Measurements from ENCODE around the gene ANG.
"Not testable (repeated sequence)": the region's sequence is repeated elsewhere in the genome, so short reads cannot be mapped to it uniquely, and the experiment has no call there.

The ANG gene

DNA sequence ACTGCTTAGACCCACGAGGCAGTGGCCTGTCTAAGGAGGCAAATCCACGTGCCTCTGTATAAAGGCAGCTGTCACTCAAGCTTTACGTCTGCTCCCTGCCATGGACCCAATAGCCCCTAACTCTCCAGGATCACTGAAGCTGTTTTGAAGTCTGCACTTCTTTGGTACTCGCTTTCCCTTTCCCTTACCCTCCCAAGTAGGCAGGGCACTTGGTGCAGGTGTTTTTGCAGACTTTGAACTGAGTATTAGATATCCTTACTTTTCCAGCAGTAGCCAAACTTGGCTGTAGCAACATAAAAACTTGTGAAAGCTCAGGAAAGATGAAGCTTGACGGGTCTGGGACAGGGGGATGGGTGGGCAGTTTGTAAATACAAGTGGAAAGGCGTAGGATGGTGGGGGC, 29.2 kb upstream of the ANG start:
- Histone ChIP-seq H3K4me3 (replicated peaks; ENCODE audit: low read depth, low read length) (no peak overlapping the region), H3K36me3 (ENCODE audit: control insufficient read depth, insufficient read depth, low read length) (no peaks in the 10 kb centered on the region; the same call in 1 of the 2 replicates), H3K27me3 (replicated peaks; ENCODE audit: control insufficient read depth, insufficient read depth, low read length) (no peaks in the 10 kb centered on the region)
- no peak for DNase-seq (ENCODE audit: extremely low read depth, insufficient read length)
- TF ChIP-seq, protein P1, sequence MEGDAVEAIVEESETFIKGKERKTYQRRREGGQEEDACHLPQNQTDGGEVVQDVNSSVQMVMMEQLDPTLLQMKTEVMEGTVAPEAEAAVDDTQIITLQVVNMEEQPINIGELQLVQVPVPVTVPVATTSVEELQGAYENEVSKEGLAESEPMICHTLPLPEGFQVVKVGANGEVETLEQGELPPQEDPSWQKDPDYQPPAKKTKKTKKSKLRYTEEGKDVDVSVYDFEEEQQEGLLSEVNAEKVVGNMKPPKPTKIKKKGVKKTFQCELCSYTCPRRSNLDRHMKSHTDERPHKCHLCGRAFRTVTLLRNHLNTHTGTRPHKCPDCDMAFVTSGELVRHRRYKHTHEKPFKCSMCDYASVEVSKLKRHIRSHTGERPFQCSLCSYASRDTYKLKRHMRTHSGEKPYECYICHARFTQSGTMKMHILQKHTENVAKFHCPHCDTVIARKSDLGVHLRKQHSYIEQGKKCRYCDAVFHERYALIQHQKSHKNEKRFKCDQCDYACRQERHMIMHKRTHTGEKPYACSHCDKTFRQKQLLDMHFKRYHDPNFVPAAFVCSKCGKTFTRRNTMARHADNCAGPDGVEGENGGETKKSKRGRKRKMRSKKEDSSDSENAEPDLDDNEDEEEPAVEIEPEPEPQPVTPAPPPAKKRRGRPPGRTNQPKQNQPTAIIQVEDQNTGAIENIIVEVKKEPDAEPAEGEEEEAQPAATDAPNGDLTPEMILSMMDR (IDR thresholded peaks at IDR 0.05; ENCODE audit: insufficient read depth, low read length, poor library complexity, severe bottlenecking), result no peak

DNA sequence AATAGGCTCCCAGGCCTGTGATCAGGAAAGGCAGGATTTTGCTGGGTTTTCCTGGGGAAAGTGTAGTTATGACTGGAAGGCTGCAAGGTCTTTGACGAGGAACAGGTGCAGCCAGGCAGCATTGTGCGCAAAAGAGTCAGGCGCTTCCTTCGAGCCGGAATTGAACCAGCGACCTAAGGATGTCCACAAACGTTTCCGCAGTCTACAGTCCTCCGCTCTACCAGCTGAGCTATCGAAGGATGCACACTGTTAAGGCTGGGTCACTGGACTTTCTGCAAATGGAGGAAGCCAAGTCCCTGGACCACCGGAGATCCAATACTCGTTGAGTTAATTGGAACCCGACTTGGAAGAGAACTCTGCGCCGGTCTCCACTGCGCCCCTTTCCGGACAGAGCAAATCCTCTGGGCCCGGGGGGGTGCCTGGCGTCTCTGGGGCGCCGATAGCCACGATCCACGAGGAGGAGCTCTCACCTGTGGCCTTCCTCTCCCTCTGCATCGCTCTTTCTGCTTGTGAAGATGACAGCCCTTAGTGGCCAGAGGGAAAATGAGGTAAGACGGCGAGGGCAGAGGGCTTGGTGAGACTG, 28.7 kb upstream of the ANG start:
- Histone ChIP-seq H3K4me3 (replicated peaks; ENCODE audit: low read depth, low read length) (no peak overlapping the region), H3K27me3 (replicated peaks; ENCODE audit: control insufficient read depth, insufficient read depth, low read length) (no peaks in the 10 kb centered on the region), H3K36me3 (ENCODE audit: control insufficient read depth, insufficient read depth, low read length) (no peaks in the 10 kb centered on the region; the same call in 1 of the 2 replicates)
- DNase-seq (ENCODE audit: extremely low read depth, insufficient read length), result no peak
- TF ChIP-seq, protein P1 (IDR thresholded peaks at IDR 0.05; ENCODE audit: insufficient read depth, low read length, poor library complexity, severe bottlenecking), result no peak

DNA sequence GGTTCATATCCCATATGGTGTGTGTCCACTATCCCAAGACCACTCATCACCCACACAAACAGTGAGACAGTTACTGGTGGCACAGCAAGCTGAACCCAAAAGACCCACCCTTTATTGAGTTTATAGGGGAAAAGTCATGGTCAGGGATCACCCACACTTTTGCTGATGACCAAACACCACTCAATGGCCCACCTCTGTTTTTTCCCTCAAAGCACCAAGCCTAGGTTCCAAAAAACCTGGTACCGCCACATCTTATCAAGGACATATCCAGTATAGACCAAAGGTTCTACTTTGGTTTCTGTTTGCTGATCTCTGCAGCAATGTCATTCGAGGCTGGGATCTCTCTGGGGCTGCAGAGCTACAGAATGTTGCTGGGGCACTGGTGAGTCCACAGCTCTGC, 27.4 kb upstream of the ANG start:
- no peaks in the 10 kb centered on the region for H3K27me3 ChIP-seq (replicated peaks; ENCODE audit: control insufficient read depth, insufficient read depth, low read length)
- H3K36me3 ChIP-seq (ENCODE audit: control insufficient read depth, insufficient read depth, low read length), result no peaks in the 10 kb centered on the region; the same call in 1 of the 2 replicates
- no peak overlapping the region for H3K4me3 ChIP-seq (replicated peaks; ENCODE audit: low read depth, low read length)
- TF ChIP-seq, protein P1 (IDR thresholded peaks at IDR 0.05; ENCODE audit: insufficient read depth, low read length, poor library complexity, severe bottlenecking), result no peak
- DNase-seq (ENCODE audit: extremely low read depth, insufficient read length), result no peak

DNA sequence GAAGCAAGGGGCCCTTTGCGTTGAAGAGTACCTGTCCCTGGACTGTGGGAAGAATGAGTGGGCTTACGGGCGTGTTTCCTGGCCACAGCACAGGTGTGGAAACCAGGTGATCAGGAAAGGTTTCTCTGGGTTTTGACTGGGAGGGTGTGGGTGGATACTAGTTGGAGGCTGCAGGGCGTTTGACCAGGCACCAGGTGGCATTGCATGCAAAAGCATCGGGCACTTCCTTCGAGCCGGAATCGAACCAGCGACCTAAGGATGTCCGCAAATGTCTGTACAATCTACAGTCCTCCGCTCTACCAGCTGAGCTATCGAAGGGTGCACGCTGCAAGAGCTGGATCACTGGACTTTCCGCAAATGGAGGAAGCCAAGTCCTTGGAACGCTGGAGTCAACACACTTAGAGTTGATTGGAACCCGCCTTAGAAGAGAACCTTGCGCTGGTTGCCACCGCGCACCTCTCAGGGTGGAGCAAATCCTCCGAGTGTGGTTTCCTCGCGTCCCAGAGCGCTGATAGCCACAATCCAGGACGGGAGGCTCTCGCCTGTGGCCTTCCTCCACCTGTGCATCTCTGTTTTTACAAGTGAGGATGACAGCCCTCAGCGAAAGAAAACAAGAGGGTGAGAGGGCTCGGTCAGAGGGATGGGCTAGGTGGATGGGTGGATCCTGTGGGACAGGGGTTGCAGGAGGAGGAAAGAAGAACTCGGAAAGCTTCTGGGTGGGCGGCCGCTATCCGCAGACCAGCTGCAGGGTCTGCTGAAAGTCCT, 25.4 kb upstream of the ANG start:
- Histone ChIP-seq H3K4me3 (replicated peaks; ENCODE audit: low read depth, low read length) (peak overlapping the region; percentile 63), H3K36me3 (ENCODE audit: control insufficient read depth, insufficient read depth, low read length) (no peaks in the 10 kb centered on the region; the same call in 1 of the 2 replicates), H3K27me3 (replicated peaks; ENCODE audit: control insufficient read depth, insufficient read depth, low read length) (no peaks in the 10 kb centered on the region)
- TF ChIP-seq, protein P1 (IDR thresholded peaks at IDR 0.05; ENCODE audit: insufficient read depth, low read length, poor library complexity, severe bottlenecking), result peak; percentile 75
- peak; percentile 76 for DNase-seq (ENCODE audit: extremely low read depth, insufficient read length)

DNA sequence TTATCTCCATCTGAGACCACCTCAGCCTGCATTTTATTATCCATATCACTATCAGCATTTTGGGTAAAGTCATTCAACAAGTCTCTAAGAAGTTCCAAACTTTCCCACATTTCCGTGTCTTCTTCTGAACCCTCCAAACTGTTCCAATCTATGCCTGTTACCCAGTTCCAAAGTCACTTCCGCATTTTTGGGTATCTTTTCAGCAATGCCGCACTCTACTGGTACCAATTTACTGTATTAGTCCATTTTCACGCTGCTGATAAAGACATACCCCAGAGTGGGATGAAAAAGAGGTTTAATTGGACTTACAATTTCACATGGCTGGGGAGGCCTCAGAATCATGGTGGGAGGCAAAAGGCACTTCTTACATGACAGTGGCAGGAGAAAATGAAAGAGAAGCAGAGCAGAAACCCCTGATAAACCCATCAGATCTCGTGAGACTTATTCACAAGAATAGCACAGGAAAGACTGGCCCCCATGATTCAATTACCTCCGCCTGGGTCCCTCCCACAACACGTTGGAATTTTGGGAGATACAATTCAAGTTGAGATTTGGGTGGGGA, 22.1 kb upstream of the ANG start:
- not testable (repeated sequence) for H3K27me3 ChIP-seq (replicated peaks; ENCODE audit: control insufficient read depth, insufficient read depth, low read length); H3K36me3 ChIP-seq (ENCODE audit: control insufficient read depth, insufficient read depth, low read length)
- peak; percentile 42 for DNase-seq (ENCODE audit: extremely low read depth, insufficient read length)
- H3K4me3 ChIP-seq (replicated peaks; ENCODE audit: low read depth, low read length), result peak overlapping the region; percentile 56

DNA sequence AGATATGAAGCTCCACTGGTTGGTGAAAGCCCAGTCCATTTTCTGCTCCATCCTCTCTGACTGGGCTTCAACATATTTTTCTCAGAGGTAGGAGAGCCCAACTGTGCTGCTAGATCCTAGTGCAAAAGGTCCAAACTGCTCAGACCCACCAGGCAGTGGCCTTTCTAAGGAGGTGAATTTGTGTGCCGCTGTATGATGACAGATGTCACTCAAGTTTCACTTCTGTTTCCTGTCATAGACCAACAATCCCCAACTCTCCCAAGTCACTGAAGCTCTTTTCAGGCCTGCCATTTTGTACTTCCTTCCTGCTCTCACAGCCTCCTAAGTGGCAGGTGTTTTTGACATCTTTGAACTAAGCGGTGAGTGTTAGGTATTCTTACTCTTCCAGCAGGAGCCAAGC, 20.6 kb upstream of the ANG start:
- Histone ChIP-seq H3K27me3 (replicated peaks; ENCODE audit: control insufficient read depth, insufficient read depth, low read length) (no peaks in the 10 kb centered on the region), H3K36me3 (ENCODE audit: control insufficient read depth, insufficient read depth, low read length) (no peaks in the 10 kb centered on the region; the same call in 1 of the 2 replicates), H3K4me3 (replicated peaks; ENCODE audit: low read depth, low read length) (peak overlapping the region; percentile 41)
- TF ChIP-seq, protein P1 (IDR thresholded peaks at IDR 0.05; ENCODE audit: insufficient read depth, low read length, poor library complexity, severe bottlenecking), result no peak
- peak; percentile 65 for DNase-seq (ENCODE audit: extremely low read depth, insufficient read length)

All from GM06990 (cell line).